PFSK-1 (cell line): ENCODE results near the gene ZC3H18.

ENCODE experiments used
- POLR2AphosphoS5 ChIP-seq: IDR thresholded peaks from 2 replicates; pipeline ENCODE4 v1.6.1; 2012; ENCODE audit warnings: low read depth, mild to moderate bottlenecking, control low read depth, low read length, moderate library complexity
- REST ChIP-seq, 2 experiments: IDR thresholded peaks; 2 replicates each; pipeline versions ENCODE4 v1.6.1 to v1.8.0; 2011 to 2012; ENCODE audit warnings: low read depth in 2 of 2, low read length in 2 of 2, control low read depth in 1 of 2, inconsistent platforms in 1 of 2, mild to moderate bottlenecking in 1 of 2, moderate library complexity in 1 of 2; ENCODE audit not compliant: insufficient read depth in 1 of 2
- SIN3A ChIP-seq: IDR thresholded peaks from 2 replicates; pipeline ENCODE4 v1.6.1; 2012; ENCODE audit warnings: mild to moderate bottlenecking, low read length, moderate library complexity, borderline replicate concordance; ENCODE audit not compliant: insufficient read depth
- TAF1 ChIP-seq: IDR thresholded peaks from 2 replicates; pipeline ENCODE4 v1.6.1; 2012; ENCODE audit warnings: low read length, control low read depth, borderline replicate concordance; ENCODE audit not compliant: insufficient read depth

- TF ChIP-seq REST (IDR thresholded peaks at IDR 0.05; ENCODE audit: insufficient read depth in 1 of 2, low read depth in 2 of 2, low read length in 2 of 2) (no peak), SIN3A (no peak), TAF1 (no peak), POLR2AphosphoS5 (no peak)
These were observed 68.4 kb downstream of the ZC3H18 start, which contains the start of gene IL17C for GRCh38 chr16:88638323-88639230.
